BLaER1 treated with 17β-estradiol and CSF1 and Interleukin-3, amounts not matched to agents 10 nM and 100 nM (cell line): ENCODE results near the gene BACE2.
"Not testable (repeated sequence)": the region's sequence is repeated elsewhere in the genome, so short reads cannot be mapped to it uniquely, and the experiment has no call there.

Experiments
- H3K27ac ChIP-seq, 11 experiments: shearing (Covaris generic); formaldehyde crosslinking; 2 replicates each; pipeline ENCODE4 v1.8.1; 2022
- H3K27me3 ChIP-seq, 11 experiments: shearing (Covaris generic); formaldehyde crosslinking; 2 replicates each; pipeline ENCODE4 v1.8.1; 2022
- H3K36me3 ChIP-seq, 11 experiments: shearing (Covaris generic); formaldehyde crosslinking; 2 replicates each; pipeline ENCODE4 v1.8.1; 2022
- H3K4me1 ChIP-seq, 10 experiments: shearing (Covaris generic); formaldehyde crosslinking; 2 replicates each; pipeline ENCODE4 v1.8.1; 2022
- H3K4me2 ChIP-seq, 11 experiments: shearing (Covaris generic); formaldehyde crosslinking; 2 replicates each; pipeline ENCODE4 v1.8.1; 2022
- H3K4me3 ChIP-seq, 10 experiments: shearing (Covaris generic); formaldehyde crosslinking; 2 replicates each; pipeline ENCODE4 v1.8.1; 2022
- H3K9ac ChIP-seq, 11 experiments: shearing (Covaris generic); formaldehyde crosslinking; 2 replicates each; pipeline ENCODE4 v1.8.1; 2022
- H3K9me3 ChIP-seq, 11 experiments: shearing (Covaris generic); formaldehyde crosslinking; replicated peaks in 1 of 11; 2 replicates each; pipeline ENCODE4 v1.8.1; 2022
- H4K20me1 ChIP-seq, 11 experiments: shearing (Covaris generic); formaldehyde crosslinking; 2 replicates each; pipeline ENCODE4 v1.8.1; 2022
- Cebpa-rat ChIP-seq, 11 experiments: shearing (Covaris generic); IDR thresholded peaks; 2 replicates each; pipeline ENCODE4 v1.8.1; 2022

Gene BACE2

GRCh38 chr21:41246808-41247207 lies 78.8 kb downstream of the BACE2 start:
- Histone ChIP-seq H3K36me3 (no peaks in the 10 kb centered on the region), H3K9ac (no peak overlapping the region), H3K27ac (no peak overlapping the region), H3K4me3 (no peak overlapping the region), H3K4me2 (no peak overlapping the region), H3K4me1 (no peaks in the 10 kb centered on the region), H3K9me3 (no peaks in the 10 kb centered on the region; a peak in 1 of 22 replicates), H3K27me3 (no peaks in the 10 kb centered on the region), H4K20me1 (no peaks in the 10 kb centered on the region)
- TF ChIP-seq Cebpa-rat (IDR thresholded peaks at IDR 0.05) = no peak

DNA sequence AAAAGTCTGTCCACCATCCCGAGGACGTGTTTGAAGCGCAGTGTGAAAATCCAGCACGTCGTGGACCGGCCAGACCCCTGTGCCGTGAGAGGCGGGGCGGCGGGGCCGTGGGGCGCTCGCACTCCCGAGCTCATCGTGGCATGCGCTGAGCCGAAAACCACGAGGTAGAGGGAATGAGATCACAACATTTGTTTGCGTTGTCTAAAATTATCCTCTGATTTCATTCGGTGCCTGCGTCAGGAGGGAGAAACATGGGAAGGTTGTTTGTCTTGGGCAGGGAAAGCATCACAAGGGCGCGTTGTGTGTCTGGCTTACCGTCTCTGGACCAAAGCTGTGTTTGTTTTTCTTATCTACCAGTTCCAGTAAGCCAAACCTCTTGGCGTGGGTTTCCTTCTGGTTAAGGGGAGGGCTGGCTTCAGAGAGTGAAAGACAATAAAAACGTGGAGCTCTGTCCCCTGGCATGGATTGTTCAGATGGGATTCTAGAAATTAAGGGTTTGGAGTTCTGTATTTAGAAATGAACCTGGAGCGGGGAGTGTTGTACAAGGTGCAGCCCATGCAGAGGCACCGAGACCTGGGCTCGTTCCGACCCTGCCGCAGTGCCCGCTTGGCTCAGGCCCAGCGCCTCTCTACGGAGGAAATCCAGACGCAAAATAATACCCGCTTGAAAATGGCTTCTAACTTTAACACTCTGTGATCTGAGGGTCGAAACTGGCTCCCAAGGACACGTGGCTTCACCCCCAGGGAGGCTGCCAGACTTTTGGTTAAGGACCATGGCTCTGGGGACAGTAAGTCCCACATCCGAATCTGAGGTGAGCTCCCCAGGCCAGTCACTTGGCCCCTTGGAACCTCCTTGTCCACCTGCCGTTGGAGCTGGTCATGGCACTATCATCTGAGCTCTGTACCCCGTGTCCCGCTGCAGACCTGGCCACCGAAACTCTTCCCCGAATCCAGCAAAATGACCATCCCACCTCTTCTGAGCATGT lies 79.9 kb downstream of the BACE2 start:
- no peak overlapping the region for H3K27ac ChIP-seq

GRCh38 chr21:41249476-41249875 lies 81.5 kb downstream of the BACE2 start:
- H3K4me2 ChIP-seq = no peak overlapping the region
- H4K20me1 ChIP-seq = no peaks in the 10 kb centered on the region
- no peak for TF ChIP-seq Cebpa-rat (IDR thresholded peaks at IDR 0.05)
- H3K36me3 ChIP-seq = no peaks in the 10 kb centered on the region
- H3K27ac ChIP-seq = no peak overlapping the region
- no peaks in the 10 kb centered on the region for H3K27me3 ChIP-seq
- no peak overlapping the region for H3K9ac ChIP-seq
- H3K4me1 ChIP-seq = no peaks in the 10 kb centered on the region
- no peak overlapping the region for H3K4me3 ChIP-seq
- peaks cover 0 to 12% (median 9%) of the 10 kb centered on the region in 11 experiments; a peak in 16 of 22 replicates for H3K9me3 ChIP-seq

More for the DNA sequence above, 79.9 kb downstream of the BACE2 start:
- no peaks in the 10 kb centered on the region for H3K36me3 ChIP-seq
- TF ChIP-seq Cebpa-rat (IDR thresholded peaks at IDR 0.05) = no peak
- H3K4me3 ChIP-seq = no peak overlapping the region
- H3K27me3 ChIP-seq = no peaks in the 10 kb centered on the region
- H3K9ac ChIP-seq = no peak overlapping the region
- no peaks in the 10 kb centered on the region for H3K4me1 ChIP-seq
- H3K4me2 ChIP-seq = no peak overlapping the region
- no peaks in the 10 kb centered on the region; a peak in 1 of 22 replicates for H3K9me3 ChIP-seq
- H4K20me1 ChIP-seq = no peaks in the 10 kb centered on the region

DNA sequence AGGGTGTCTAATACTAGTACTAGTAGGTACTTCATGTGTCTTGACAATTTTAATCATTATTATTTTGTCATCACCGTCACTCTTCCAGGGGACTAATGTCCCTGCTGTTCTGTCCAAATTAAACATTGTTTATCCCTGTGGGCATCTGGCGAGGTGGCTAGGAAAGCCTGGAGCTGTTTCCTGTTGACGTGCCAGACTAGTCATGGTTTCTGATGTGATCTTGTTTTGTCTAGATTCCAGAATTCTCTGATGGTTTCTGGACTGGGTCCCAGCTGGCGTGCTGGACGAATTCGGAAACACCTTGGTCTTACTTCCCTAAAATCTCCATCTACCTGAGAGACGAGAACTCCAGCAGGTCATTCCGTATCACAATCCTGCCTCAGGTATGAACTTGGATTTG lies 82.6 kb downstream of the BACE2 start:
- Histone ChIP-seq H3K4me3 (no peak overlapping the region), H3K4me1 (no peaks in the 10 kb centered on the region), H3K4me2 (no peak overlapping the region), H4K20me1 (no peaks in the 10 kb centered on the region), H3K27ac (no peak overlapping the region), H3K27me3 (no peaks in the 10 kb centered on the region), H3K36me3 (no peaks in the 10 kb centered on the region), H3K9ac (no peak overlapping the region), H3K9me3 (peaks cover 0 to 17% (median 12%) of the 10 kb centered on the region in 11 experiments; a peak in 16 of 22 replicates)
- no peak for TF ChIP-seq Cebpa-rat (IDR thresholded peaks at IDR 0.05)

GRCh38 chr21:41251961-41252642 lies 84.1 kb downstream of the BACE2 start:
- H3K4me2 ChIP-seq = no peak overlapping the region
- H3K9ac ChIP-seq = no peak overlapping the region
- TF ChIP-seq Cebpa-rat (IDR thresholded peaks at IDR 0.05) = no peak
- peaks cover 0 to 18% (median 14%) of the 10 kb centered on the region in 11 experiments; a peak in 17 of 22 replicates for H3K9me3 ChIP-seq
- no peaks in the 10 kb centered on the region for H4K20me1 ChIP-seq
- H3K36me3 ChIP-seq = no peaks in the 10 kb centered on the region
- H3K27ac ChIP-seq = no peak overlapping the region
- H3K27me3 ChIP-seq = no peaks in the 10 kb centered on the region
- no peak overlapping the region for H3K4me3 ChIP-seq
- H3K4me1 ChIP-seq = no peaks in the 10 kb centered on the region

DNA sequence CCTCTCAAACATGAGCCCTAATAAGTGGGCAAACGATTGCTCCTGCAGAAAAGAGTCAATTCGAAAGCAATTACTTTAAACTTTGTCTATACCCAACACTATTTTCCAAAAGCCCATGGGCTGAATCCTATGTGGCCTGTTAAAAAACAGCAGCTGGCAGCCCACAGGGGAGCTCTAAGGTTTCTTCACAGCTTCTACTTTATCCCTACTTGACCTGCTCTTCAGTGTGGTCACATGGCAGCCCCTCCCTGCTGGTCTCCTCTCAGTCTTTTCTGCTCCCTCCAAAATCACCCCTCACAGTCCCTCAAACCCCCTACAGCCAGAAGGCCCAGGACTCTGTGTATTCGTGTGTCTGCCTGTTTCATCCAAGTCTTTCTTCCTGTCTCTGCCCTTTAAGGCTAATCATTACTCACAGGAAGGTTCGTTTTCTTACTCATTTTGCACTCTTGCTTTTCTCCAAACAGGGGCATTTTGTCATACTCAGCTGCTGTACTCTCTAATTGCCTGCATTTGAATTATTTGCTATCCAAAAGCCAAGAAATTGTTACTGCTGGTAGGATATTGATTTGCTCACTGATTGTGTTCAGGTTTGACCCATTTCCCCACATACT lies 86.2 kb downstream of the BACE2 start:
- Histone ChIP-seq H3K9ac (no peak overlapping the region), H3K27ac (no peak overlapping the region), H3K27me3 (no peaks in the 10 kb centered on the region), H3K36me3 (no peaks in the 10 kb centered on the region), H3K9me3 (peaks cover 0 to 18% (median 14%) of the 10 kb centered on the region in 11 experiments; a peak in 17 of 22 replicates), H3K4me3 (no peak overlapping the region), H3K4me2 (no peak overlapping the region), H4K20me1 (no peaks in the 10 kb centered on the region), H3K4me1 (no peaks in the 10 kb centered on the region)
- TF ChIP-seq Cebpa-rat (IDR thresholded peaks at IDR 0.05) = no peak

GRCh38 chr21:41255190-41255589 lies 87.2 kb downstream of the BACE2 start:
- Histone ChIP-seq H3K4me2 (no peak overlapping the region), H3K27ac (no peak overlapping the region), H3K27me3 (no peaks in the 10 kb centered on the region), H3K4me1 (no peaks in the 10 kb centered on the region), H3K36me3 (no peaks in the 10 kb centered on the region), H3K9me3 (peaks cover 0 to 18% (median 14%) of the 10 kb centered on the region in 11 experiments; a peak in 17 of 22 replicates), H4K20me1 (no peaks in the 10 kb centered on the region), H3K4me3 (no peak overlapping the region), H3K9ac (no peak overlapping the region)
- no peak for TF ChIP-seq Cebpa-rat (IDR thresholded peaks at IDR 0.05)

GRCh38 chr21:41256231-41256630 lies 88.3 kb downstream of the BACE2 start:
- H4K20me1 ChIP-seq, H3K27ac ChIP-seq, H3K36me3 ChIP-seq, H3K9ac ChIP-seq, H3K4me3 ChIP-seq, H3K4me2 ChIP-seq, H3K4me1 ChIP-seq, H3K27me3 ChIP-seq: not testable (repeated sequence)
- H3K9me3 ChIP-seq = peaks cover 0 to 18% (median 14%) of the 10 kb centered on the region in 11 experiments; a peak in 17 of 22 replicates
